Endothelial cell of umbilical vein (primary cell): ENCODE results near the gene TMC4. TPM values are rescaled to one million over a fixed set of nuclear protein-coding genes. Genes with fewer than 3 reads are reported as not detected.

Source experiments
- BruUV-seq: library from RNA; stranded (reverse); fragments of 400-500 nt; replicated peaks from 2 replicates; lab custom pipeline; 2021; lab: Mats Ljungman, UMichigan
- CTCF ChIA-PET: fragments of 300-600, 350-600 bp; sonication (Branson Sonifier 250); formaldehyde crosslinking; loops from one replicate; lab custom pipeline; 2021; ENCODE audit warnings: antibody characterized with exemption, inconsistent platforms; lab: Charles Lee
- POLR2A ChIA-PET: fragments of 300-600, 350-600 bp; sonication (Branson Sonifier 250); formaldehyde crosslinking; loops from one replicate; lab custom pipeline; 2021; ENCODE audit warnings: antibody characterized with exemption, inconsistent platforms; lab: Charles Lee
- DNase-seq: peaks from one replicate; pipeline ENCODE4 v3.0.0-alpha.2; 2011; ENCODE audit warnings: low read depth, low spot score
- FAIRE-seq: peaks from 2 replicates; lab custom pipeline; 2011; peaks lifted over from hg19 to GRCh38; lab: Jason Lieb, UNC
- H2AFZ ChIP-seq: 2 replicates; pipeline ENCODE4 v1.6.0; 2012; ENCODE audit warnings: low read depth, low read length, control low read depth, inconsistent platforms
- H3K27ac ChIP-seq: 2 replicates; pipeline ENCODE4 v1.5.1; 2011; ENCODE audit warnings: low read depth, mild to moderate bottlenecking, control low read depth, low read length, moderate library complexity; ENCODE audit not compliant: insufficient read depth
- H3K27me3 ChIP-seq, 2 experiments: 2 replicates each; pipeline versions ENCODE4 v1.6.0 to v1.6.1; 2011; ENCODE audit warnings: low read length in 2 of 2, mixed read lengths in 1 of 2; ENCODE audit not compliant: control insufficient read depth in 2 of 2, insufficient read depth in 2 of 2
- H3K36me3 ChIP-seq, 2 experiments: 2 replicates in 1 of 2; 3 replicates in 1 of 2; pipeline ENCODE4 v1.5.1; 2011; ENCODE audit warnings: low read length in 2 of 2, mild to moderate bottlenecking in 1 of 2, moderate library complexity in 1 of 2; ENCODE audit not compliant: control insufficient read depth in 2 of 2, insufficient read depth in 2 of 2; ENCODE audit errors: extremely low read depth in 1 of 2
- H3K4me1 ChIP-seq: 3 replicates; pipeline ENCODE4 v1.5.1; 2011; ENCODE audit warnings: mild to moderate bottlenecking, low read length; ENCODE audit not compliant: control insufficient read depth, insufficient read depth; ENCODE audit errors: extremely low read depth
- H3K4me2 ChIP-seq: 2 replicates; pipeline ENCODE4 v1.6.1; 2011; ENCODE audit warnings: low read length, control low read depth, mixed read lengths; ENCODE audit not compliant: insufficient read depth
- H3K4me3 ChIP-seq, 3 experiments: fragments of 200-600 bp in 1 of 3; sonication (generic), shearing (Covaris generic) in 1 of 3; replicated peaks in 1 of 3; 2 replicates each; pipeline ENCODE4 v1.5.1; 2011 to 2016; ENCODE audit warnings: control low read depth in 3 of 3, low read length in 3 of 3, mild to moderate bottlenecking in 2 of 3, inconsistent platforms in 1 of 3, low read depth in 1 of 3, moderate library complexity in 1 of 3; ENCODE audit not compliant: insufficient read depth in 1 of 3
- H3K79me2 ChIP-seq: 2 replicates; pipeline ENCODE4 v1.6.0; 2012; ENCODE audit warnings: low read length, inconsistent platforms; ENCODE audit not compliant: control insufficient read depth, insufficient read depth
- H3K9ac ChIP-seq: replicated peaks from 2 replicates; pipeline ENCODE3; 2011; ENCODE audit warnings: low read length, control low read depth; ENCODE audit not compliant: insufficient read depth; ENCODE audit errors: extremely low read depth
- H3K9me1 ChIP-seq: replicated peaks from 3 replicates; pipeline ENCODE4 v1.6.0; 2011; ENCODE audit warnings: mild to moderate bottlenecking, low read length; ENCODE audit not compliant: control insufficient read depth, insufficient read depth; ENCODE audit errors: extremely low read depth
- H3K9me3 ChIP-seq: replicated peaks from 2 replicates; pipeline ENCODE4 v1.5.1; 2012; ENCODE audit warnings: low read length, inconsistent platforms; ENCODE audit not compliant: control insufficient read depth, insufficient read depth
- H4K20me1 ChIP-seq: replicated peaks from 2 replicates; pipeline ENCODE3; 2011; ENCODE audit warnings: mild to moderate bottlenecking, low read length; ENCODE audit not compliant: control insufficient read depth, insufficient read depth; ENCODE audit errors: extremely low read depth
- CTCF ChIP-seq, 2 donors: IDR thresholded peaks; 1 replicate in 1 of 2; 2 replicates in 1 of 2; pipeline ENCODE4 v1.5.1; 2011; ENCODE audit warnings: low read length in 2 of 2, mild to moderate bottlenecking in 2 of 2, moderate library complexity in 2 of 2, control low read depth in 1 of 2, inconsistent platforms in 1 of 2, low read depth in 1 of 2; ENCODE audit not compliant: insufficient read depth in 1 of 2; ENCODE audit errors: extremely low read depth in 1 of 2
- EZH2 ChIP-seq: IDR thresholded peaks from 2 replicates; pipeline ENCODE4 v1.6.1; 2012; ENCODE audit warnings: borderline replicate concordance, low read depth, mild to moderate bottlenecking, moderate library complexity, low read length, inconsistent platforms; ENCODE audit not compliant: severe bottlenecking
- FOS ChIP-seq: IDR thresholded peaks from 2 replicates; pipeline ENCODE4 v1.6.1; 2011; ENCODE audit warnings: mild to moderate bottlenecking, low read length, moderate library complexity, borderline replicate concordance; ENCODE audit not compliant: insufficient read depth
- GATA2 ChIP-seq: IDR thresholded peaks from 2 replicates; pipeline ENCODE4 v1.7.0; 2011; ENCODE audit warnings: low read depth, mild to moderate bottlenecking, moderate library complexity, mixed read lengths, low read length; ENCODE audit not compliant: insufficient read length, insufficient read depth
- JUN ChIP-seq: IDR thresholded peaks from 2 replicates; pipeline ENCODE4 v1.6.1; 2011; ENCODE audit warnings: borderline replicate concordance, low read depth; ENCODE audit not compliant: insufficient read length, insufficient read depth
- MYC ChIP-seq: IDR thresholded peaks from one replicate; pipeline ENCODE4 v1.6.1; 2011; ENCODE audit warnings: mild to moderate bottlenecking, low read depth, low read length
- POLR2A ChIP-seq: IDR thresholded peaks from 2 replicates; pipeline ENCODE4 v1.6.1; 2012; ENCODE audit warnings: low read depth, mild to moderate bottlenecking, control low read depth, low read length
- POLR2AphosphoS5 ChIP-seq: IDR thresholded peaks from 2 replicates; pipeline ENCODE4 v1.6.1; 2012; ENCODE audit warnings: low read depth, mild to moderate bottlenecking, control low read depth, low read length, moderate library complexity; ENCODE audit not compliant: insufficient read depth
- dilution Hi-C: fragments of 300-500 bp; cut with MboI; formaldehyde crosslinking; loops from one replicate; pipeline ENCODE4 v1.15.0; 2019; ENCODE audit warnings: low sequenced_read_pairs; ENCODE audit not compliant: extremely low pct_ligation_motif_present
- intact Hi-C: fragments of 100-400 bp; cut with micrococcal nuclease; formaldehyde crosslinking; loops from one replicate; pipeline ENCODE4 v1.10.0; 2022
- polyA plus RNA-seq, 4 experiments: library from polyadenylated mRNA; depleted of rRNA in 3 of 4; stranded (reverse) in 3 of 4; unstranded in 1 of 4; fragments of >200 nt; gene quantifications; 2 replicates each; pipeline versions ENCODE4 v1.2.1 to v1.2.3, GENCODE V29; 2011 to 2012; ENCODE audit warnings: missing spikeins in 1 of 4
- total RNA-seq: library from RNA; stranded (reverse); gene quantifications from 2 replicates; pipeline ENCODE4 v1.2.3, GENCODE V29; 2021
- TF ChIP-seq, protein P1 (sequence below): IDR thresholded peaks from 2 replicates; pipeline ENCODE4 v1.6.1; 2011; ENCODE audit not compliant: insufficient read depth, insufficient read length

TMC4 gene
- total and polyA plus RNA-seq, 2 donors (not counting 3 experiments of a cell fraction or from before 2014, with no cell fraction given), result 0.71 to 1.7 TPM

DNA sequence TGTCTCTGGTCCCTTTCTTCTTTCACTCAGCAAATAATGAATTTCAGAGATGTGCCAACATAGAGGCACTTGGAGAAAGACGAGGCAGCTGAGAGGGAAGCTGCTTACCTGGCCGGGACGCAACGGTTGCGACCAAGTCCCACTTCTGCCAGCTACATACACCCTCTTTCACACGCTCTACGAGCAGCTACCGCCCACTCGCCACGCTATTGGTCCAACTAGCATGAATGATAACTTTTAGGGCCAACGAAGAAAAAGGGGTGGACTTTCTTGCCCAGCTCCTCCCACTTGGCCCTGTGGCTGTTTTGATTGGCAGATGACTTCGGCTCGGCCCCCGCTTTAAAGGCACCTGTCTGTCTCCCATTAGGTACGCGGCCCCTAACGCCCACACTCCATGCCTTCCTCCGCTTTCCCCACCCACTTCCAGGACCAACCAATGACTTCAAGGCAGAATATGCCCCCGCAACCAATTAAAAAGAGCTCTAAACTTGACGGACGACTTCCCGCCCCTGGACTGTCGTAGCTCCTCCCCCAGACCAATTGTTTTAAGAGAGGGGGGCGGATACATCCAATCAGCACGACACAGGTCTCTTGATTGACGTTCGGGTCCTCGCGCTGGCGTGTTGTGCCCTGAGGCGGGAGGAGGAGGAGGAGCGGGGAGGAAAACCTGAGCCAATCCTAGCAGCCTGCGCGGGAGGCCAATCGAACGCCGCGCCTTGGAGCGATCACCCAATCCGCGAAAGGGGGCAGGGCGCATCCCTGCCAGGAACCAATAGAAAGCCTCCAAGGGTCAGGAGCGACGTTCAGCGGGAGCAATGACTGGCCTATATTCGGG, 35.9 kb downstream of the TMC4 start:
- CTCF ChIA-PET, result interaction anchor here (0.9 to 1.7 kb wide), 13 partner anchors 11 to 344 kb away, joined by 3 to 12 read pairs (median 6); partner anchors contain the start of gene LENG1

GRCh38 chr19:54136086-54136863, 36.7 kb downstream of the TMC4 start:
- no peak for DNase-seq
- Histone ChIP-seq H4K20me1 (no peaks in the 10 kb centered on the region), H3K9ac (peak overlapping the region; percentile 42), H3K9me1 (no peaks in the 10 kb centered on the region), H3K79me2 (peaks cover 35% of the 10 kb centered on the region), H3K4me3 (peak overlapping the region; percentile 14 to 69 (median 38)), H3K27ac (peak overlapping the region; percentile 11), H2AFZ (peak overlapping the region; percentile 94), H3K36me3 (peaks cover 5 to 6% of the 10 kb centered on the region in 2 experiments), H3K4me1 (peaks cover 17% of the 10 kb centered on the region), H3K27me3 (no peaks in the 10 kb centered on the region), H3K4me2 (peak overlapping the region; percentile 94), H3K9me3 (no peaks in the 10 kb centered on the region)
- dilution Hi-C loops (no loop called here), intact Hi-C loops (loop anchor here (2.0 kb wide), 1 partner anchor 33 kb away; the partner anchor contains the start of gene NDUFA3)
- no TSS peak for BruUV-seq
- no peak for TF ChIP-seq JUN
- no peak for TF ChIP-seq FOS
- TF ChIP-seq POLR2A, result no peak
- TF ChIP-seq, protein P1, sequence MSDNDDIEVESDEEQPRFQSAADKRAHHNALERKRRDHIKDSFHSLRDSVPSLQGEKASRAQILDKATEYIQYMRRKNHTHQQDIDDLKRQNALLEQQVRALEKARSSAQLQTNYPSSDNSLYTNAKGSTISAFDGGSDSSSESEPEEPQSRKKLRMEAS, result no peak
- no peak for TF ChIP-seq MYC
- no peak for TF ChIP-seq POLR2AphosphoS5
- no peak for TF ChIP-seq CTCF (IDR thresholded peaks at IDR 0.05; ENCODE audit: extremely low read depth in 1 of 2, insufficient read depth in 1 of 2, low read depth in 1 of 2, low read length in 2 of 2)
- TF ChIP-seq EZH2, result no peak
- no peak for TF ChIP-seq GATA2
- CTCF ChIA-PET, result interaction anchor here (1.0 to 1.7 kb wide), 8 partner anchors 23 to 343 kb away, joined by 3 to 12 read pairs (median 6); partner anchors contain the start of gene LENG1
- FAIRE-seq, result peak; percentile 12
- POLR2A ChIA-PET, result interaction anchor here (0.6 to 1.7 kb wide), 11 partner anchors 12 to 312 kb away, joined by 3 to 13 read pairs (median 4); partner anchors contain the start of genes LENG1, MBOAT7, MYADM and PRPF31

More for the DNA sequence above, 35.9 kb downstream of the TMC4 start:
- DNase-seq (peak; percentile 100), FAIRE-seq (peak; percentile 100)
- peak overlapping the region; percentile 14 to 98 (median 69) for H3K4me3 ChIP-seq
- intact Hi-C loops (loop anchor here (1.0 to 2.0 kb wide), 7 partner anchors 22 to 295 kb away; partner anchors contain the start of genes LENG1, MYADM, NDUFA3 and PRPF31), dilution Hi-C loops (no loop called here)
- no TSS peak for BruUV-seq
- H3K9ac ChIP-seq, result peak overlapping the region; percentile 94
- no peaks in the 10 kb centered on the region for H4K20me1 ChIP-seq
- H3K27ac ChIP-seq, result peak overlapping the region; percentile 71
- peak overlapping the region; percentile 94 for H3K4me2 ChIP-seq
- H3K9me3 ChIP-seq, result no peaks in the 10 kb centered on the region
- TF ChIP-seq, protein P1, result no peak
- H3K4me1 ChIP-seq, result peaks cover 17% of the 10 kb centered on the region
- peaks cover 43% of the 10 kb centered on the region for H3K79me2 ChIP-seq
- no peaks in the 10 kb centered on the region for H3K9me1 ChIP-seq
- POLR2A ChIA-PET, result interaction anchor here (0.5 to 1.7 kb wide), 15 partner anchors 12 to 311 kb away, joined by 3 to 13 read pairs (median 3); partner anchors contain the start of genes LENG1, MBOAT7, MYADM and PRPF31
- H2AFZ ChIP-seq, result peak overlapping the region; percentile 94
- H3K36me3 ChIP-seq, result peaks cover 3 to 4% of the 10 kb centered on the region in 2 experiments
- H3K27me3 ChIP-seq, result no peaks in the 10 kb centered on the region
